NK-92 (cell line): ENCODE data around the gene MEPE.

Source experiments
- DNase-seq: peaks from one replicate; lab custom pipeline; 2025; ENCODE audit not compliant: unreplicated experiment; lab: John Stamatoyannopoulos, UW

MEPE gene, protein sequence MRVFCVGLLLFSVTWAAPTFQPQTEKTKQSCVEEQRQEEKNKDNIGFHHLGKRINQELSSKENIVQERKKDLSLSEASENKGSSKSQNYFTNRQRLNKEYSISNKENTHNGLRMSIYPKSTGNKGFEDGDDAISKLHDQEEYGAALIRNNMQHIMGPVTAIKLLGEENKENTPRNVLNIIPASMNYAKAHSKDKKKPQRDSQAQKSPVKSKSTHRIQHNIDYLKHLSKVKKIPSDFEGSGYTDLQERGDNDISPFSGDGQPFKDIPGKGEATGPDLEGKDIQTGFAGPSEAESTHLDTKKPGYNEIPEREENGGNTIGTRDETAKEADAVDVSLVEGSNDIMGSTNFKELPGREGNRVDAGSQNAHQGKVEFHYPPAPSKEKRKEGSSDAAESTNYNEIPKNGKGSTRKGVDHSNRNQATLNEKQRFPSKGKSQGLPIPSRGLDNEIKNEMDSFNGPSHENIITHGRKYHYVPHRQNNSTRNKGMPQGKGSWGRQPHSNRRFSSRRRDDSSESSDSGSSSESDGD

DNA sequence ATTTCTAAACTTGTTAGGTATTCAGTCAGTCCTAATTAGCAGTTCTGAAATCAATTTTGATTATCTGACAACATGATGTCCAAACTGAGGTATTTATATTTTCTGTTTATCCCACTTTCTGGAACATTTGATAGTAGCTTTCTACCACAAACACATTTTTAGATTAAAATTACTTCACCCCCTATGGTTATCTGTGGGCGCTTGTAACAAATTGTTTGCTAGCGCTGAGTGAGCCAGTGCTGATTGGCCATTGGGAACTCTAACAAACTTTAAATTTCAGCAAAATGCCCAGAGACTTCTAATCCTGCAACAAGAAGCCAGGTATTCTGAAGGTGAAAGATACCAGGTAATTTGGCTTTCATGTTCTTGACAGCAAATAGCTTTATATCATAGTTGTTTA is at the start of gene MEPE:
Gene MEPE, plus strand, starts transcription at position 301 of the 400 bp plus-strand sequence. CDS start 1,746 bp downstream, outside the sequence.
- no peak for DNase-seq

DNA sequence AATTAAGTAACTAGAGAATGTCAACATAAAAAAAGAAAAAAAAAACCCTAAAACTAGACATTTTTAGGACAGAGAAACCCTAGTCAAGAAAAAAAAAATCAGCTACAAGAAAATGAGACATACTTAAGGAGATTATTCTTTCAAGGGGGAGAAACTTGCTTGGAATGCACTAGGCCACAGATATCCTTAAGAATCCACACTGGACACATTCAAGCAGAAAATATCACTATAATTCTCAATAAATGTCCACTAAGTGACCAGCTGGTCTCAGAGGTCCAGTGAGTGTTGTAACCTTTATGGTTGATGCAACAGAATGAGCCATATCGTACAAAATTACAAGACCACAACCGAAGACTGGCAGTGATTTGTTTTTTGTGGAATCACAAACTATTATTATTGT is 49.0 kb upstream of the MEPE start:
- DNase-seq, result no peak

DNA sequence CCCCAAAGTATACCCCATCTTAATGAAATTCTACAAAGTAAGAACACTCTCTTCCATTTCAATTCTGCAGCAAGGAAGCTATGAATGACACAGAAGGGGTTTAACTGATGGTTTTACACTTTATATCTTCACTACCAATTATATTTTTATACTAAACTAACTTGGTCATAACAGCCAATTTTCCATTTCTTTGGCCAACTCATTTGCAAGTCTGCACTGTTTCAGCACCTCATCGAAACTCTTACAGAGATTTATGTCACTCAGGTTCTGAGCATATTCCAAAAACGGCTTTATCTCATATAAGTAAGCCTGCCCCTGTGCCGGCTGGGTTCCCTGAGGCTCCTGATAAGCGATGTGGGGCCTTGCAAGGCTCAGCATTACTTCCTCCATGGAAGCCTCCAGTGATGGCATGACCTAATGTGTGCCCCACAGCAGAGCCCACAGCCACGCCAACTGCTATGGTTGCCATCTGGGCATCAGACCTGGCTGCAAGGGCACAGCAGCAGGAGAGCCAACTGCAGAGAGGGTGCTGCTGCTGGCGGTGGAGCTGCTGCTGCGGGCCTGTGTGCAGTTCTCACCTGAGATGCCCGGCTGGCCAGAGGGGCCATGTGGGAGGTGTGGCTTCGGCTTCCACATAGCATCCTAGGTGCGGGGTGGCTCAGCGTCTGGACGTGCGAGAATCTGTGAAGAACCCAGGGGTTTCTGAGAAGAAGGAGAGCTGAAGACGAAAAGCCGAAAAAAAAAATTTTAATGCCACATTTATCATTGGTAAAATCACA is 46.8 kb upstream of the MEPE start:
- DNase-seq, result no peak

DNA sequence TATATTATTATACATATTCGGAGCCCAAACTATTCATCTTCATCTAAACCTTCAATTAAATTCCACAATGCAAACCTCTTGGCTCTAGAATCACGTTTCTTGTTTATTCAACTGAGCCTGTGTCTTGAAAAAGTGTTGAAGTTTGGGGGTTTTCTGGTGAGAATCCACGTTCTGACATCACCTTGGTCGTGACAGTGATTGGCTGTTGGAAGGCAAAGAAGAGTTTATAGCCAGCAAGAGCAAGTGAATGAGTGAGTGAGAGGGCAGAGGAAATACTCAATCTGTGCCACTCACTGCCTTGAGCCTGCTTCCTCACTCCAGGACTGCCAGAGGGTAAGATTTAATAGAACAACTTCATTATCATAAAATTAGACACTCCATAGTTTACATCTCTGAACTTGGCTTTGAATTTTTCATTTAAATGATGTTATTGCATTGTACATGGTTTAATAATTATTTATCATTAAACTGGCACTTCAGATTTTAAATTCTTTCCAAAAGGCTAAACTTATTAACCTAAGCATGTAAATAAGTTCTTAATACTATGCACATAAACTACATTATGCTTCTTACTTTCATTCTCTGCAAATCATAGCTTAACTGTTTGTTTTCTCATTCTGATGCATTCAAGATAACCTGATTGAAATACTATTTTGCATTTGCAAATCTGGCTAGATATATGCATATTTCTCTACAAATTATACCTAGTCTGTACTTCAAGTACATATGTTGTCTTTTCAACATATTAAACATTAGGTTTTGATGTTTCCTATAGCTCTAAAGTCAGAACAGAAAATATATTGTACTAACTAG is 33.3 kb upstream of the MEPE start, which contains the start of gene IBSP:
Gene IBSP, plus strand, starts transcription at position 254 of the 813 bp plus-strand sequence. CDS start 2,808 bp downstream, outside the sequence.
- DNase-seq, result no peak

DNA sequence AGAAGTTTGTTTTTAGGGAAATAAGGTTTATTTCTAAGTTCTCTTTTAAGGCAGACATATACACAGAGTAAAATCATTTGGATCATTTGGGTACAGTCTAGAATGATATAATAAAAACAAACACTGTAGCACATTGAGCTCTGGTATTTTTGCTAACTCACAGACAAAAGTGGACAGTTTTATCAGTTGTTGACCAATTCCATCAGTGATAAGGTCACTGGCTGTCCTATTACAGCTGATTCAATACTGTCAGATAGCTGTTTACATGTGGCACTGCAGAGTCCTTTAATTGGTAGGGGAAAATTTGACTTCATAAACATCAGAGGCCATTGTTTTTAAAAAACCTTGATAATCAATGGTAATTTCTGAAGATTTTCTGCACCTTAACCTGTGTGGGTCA is 29.9 kb upstream of the MEPE start:
- DNase-seq, result no peak

DNA sequence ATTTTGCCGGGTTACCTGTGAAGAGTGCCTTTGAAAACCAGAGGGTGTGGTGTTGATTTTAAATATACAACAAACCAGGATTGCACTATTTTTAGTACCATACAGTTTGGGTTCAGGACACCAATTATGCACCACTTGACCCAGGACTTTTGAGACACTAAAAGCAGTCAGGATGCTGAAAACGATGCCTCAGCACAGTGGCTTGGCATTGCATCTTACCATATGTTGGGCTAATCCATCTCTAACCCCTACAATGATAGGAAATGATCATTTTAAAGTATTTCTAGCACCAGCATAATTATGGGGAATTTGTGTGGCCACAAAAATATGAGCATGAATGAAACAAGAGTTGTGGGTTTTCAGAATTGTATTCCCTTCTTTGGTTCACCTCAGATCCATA is 29.3 kb upstream of the MEPE start:
- DNase-seq, result no peak

DNA sequence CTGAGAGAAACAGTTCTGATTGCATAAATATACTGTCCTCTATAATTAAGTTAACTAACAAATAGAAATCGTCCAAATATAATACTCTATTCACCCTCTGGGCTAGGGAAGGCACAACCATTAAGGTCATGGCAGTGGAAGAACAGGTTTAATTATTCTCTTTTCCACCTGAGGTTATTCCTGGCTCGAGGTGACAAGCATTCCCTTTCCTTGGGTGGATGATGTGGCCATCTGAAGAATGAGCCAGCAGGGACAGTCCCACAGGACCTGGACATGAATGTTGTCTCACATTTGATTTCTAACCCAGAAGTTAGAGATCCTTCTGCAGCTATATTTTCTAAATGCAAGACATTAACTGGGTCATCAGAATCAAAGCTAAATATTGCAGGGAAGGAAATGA is 27.9 kb upstream of the MEPE start:
- DNase-seq, result no peak

DNA sequence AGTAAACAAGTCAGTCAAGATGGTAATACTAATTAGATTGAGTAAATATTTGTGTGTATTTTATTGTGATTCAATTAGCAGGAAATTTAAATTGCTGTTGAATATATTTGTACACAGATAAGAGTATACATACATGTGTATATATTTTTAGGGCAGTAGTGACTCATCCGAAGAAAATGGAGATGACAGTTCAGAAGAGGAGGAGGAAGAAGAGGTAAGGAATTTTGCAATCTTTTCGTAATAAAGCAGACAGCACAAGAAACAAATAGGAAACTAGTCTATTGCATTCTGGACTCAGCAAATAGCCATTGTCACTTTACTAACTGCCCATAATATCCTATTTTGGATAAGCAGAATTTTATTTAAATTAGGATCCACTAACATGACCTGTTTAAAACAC is 26.8 kb upstream of the MEPE start:
- no peak for DNase-seq

DNA sequence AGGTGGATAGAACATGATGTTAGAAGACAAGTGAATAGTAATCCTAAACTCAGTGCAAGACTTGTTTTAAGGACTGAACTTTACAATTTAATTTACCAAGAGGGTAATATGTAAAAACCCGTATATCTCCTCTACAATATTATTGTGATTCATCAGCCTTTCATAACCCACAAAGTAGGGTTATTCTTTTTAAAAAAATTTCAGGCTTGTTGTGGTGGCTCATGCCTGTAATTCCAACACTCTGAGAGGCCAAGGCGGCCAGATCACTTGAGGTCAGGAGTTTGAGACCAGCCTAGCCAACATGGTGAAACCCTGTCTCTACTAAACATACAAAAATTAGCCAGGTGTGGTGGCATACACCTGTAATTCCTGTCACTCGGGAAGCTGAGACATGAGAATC is 26.2 kb upstream of the MEPE start:
- no peak for DNase-seq

DNA sequence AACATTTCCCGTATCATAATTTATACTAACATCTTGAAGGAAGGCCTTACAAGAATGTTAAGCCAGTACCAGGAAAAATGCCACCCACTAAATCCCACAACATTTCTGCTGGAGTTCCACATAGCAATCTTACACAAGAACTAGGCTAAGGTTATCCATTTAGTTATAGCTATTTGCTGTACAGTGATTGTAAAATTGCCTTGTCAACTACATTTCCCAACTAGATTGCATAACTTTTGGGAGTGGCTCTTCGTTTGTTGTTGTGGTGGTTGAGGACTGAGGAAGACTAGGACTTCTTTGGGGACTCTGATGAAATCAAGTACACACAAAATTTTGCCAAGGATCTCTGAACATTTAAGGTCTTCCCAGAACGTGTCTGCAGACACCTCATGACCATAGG is 25.4 kb upstream of the MEPE start:
- no peak for DNase-seq

DNA sequence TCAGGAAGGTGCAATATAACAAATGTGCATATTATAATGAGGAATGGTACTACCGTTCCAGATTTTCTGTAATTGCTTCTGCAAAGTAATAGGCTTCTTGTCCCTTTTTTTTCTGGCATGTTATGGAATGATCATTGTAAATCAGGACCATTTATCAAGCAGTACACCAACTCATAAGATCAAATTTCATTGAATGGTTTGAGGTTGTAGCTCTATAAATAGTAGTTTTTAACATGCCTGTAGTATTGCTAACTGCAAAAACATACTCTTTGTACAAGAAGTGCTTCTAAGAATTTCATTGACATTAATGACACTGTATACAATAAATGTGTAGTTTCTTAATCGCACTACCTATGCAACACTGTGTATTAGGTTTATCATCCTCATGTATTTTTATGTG is 20.8 kb upstream of the MEPE start:
- no peak for DNase-seq

DNA sequence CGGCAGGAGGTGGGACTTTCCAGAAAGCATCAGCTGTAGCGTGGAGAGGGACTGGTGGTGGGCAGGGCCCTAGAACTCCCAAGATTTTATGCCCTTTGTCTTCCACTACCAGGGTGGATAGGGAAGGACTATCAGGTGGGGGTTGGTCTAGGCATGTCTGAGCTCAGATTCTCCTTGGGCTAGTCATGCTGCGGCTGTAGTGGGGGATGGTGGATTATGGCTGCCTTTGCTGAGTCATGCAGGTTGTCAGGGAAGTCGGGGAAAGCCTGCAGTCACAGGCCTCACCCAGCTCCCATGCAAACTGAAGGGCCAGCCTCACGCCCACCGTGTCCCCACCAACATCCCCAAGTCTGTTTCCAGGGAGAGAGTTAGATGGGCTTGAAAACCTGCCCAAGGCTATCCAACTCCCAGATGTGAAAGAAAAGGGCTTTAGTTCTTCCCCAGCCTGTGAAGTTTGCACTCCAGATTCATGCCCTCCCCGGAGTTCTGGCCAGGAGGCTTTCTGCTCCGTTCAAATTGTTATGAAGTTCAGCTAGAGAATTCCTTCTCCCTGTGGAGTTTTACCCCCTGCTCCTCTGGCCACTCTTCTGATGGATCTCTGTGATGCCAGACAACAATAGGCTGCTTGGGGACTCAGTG is 13.4 kb upstream of the MEPE start:
- no peak for DNase-seq

DNA sequence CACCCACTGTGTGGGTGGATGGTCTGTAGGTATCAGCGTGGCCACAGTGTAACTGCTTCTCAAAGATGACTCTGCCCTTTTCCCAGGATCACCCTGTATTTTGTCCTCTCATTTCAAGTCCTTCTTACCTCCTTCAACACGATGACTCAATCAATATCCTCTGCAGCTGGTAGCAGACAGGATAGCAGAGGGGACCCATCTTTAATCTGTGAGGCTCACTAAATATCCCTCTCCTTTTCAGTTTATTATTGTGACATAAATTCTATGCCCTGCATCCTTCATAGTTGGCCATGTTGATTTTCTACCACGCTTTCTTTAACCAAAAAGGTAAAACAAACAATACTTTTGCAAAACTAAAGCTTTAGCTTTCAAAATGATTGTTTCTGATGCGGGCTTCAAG is 9.6 kb upstream of the MEPE start:
- no peak for DNase-seq

DNA sequence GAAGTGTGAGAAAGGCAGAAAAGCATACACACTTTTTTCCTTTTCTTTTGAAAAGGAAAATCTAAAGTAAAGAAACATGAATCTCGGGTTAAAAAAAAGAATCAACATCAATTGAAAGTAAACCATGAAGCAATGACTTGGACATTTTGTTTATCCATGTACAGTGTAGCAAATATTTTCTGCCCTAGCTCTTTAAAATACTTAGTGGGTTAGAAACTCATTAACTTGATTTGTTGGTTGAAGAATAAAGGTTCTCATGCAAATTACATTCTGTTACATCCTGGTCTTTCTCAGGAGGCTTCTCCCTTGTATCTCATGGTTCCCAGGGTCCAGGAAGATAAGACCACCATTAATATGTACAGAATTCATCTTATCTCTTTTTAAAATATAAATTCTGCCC is 9.0 kb upstream of the MEPE start:
- DNase-seq, result no peak

DNA sequence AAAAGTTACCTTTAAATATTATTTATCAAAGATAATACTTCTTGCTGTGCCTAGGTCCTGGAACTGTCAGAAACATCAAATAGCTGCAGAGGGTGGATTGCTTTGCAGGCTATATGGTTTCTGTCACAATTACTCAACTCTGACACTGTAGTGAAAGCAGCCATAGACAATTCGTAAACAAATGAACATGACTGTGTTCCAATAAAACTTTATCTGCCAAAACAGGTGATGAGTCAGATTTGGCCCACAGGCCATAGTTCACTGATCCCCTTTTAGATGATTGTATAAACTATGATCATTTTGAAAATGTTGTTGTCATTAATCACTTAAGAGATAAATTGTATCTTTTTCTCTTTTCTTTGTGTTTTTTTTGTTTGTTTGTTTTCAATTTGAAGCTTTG is 8.4 kb upstream of the MEPE start:
- no peak for DNase-seq

DNA sequence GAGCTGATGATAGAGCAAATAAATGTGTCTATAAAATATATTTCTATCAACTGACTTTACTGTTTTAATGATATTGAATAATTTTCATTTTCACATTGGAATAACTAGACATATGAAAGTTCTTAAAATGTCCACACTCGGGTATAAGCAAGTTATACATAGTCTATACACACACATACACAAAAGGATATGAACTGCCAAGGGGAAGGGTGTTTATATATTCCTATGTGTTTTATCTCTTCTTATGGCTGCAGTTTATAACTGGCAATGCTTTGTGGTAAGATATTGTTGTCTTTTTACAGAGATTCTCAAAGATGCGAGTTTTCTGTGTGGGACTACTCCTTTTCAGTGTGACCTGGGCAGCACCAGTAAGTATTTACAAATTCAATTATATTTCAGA is 1.6 kb downstream of the MEPE start:
- DNase-seq, result no peak

DNA sequence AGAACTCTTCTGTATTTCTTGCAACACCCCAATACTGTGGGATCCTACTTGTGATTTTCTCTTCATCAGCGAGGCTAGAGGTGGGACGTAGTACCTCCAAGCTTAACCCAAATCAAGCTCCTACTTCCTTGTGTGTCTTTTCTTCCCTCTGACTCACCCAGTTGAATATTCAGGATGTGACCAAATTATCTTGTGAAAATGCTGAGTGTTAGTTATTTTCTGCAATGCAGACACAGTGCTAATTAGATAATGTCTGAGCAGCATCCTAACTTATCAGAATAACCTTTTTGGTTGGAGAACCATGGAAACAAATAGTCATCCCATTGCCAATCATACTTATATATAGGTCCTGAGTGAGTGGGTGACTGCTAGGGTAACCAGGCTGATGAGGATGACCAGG is 2.4 kb downstream of the MEPE start:
- DNase-seq, result no peak

DNA sequence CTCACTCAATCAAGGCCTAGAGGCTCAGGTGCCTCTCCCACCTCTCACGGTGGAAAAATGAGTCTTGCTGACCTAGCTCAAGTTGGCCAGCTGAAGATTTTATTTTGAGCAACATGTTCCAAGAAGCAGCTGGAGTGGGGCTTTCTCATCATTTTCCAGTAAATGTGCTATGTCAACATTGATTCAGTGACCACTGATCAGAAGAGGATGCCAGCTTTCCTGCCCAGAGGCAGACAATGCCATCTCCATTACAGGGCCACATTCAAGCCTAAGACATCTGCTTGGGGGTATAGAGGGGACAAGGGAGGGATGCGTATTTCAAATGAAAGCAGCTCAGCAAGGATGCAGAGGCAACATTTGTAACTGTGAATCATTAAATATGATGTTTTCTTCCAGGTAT is 3.0 kb downstream of the MEPE start:
- no peak for DNase-seq

DNA sequence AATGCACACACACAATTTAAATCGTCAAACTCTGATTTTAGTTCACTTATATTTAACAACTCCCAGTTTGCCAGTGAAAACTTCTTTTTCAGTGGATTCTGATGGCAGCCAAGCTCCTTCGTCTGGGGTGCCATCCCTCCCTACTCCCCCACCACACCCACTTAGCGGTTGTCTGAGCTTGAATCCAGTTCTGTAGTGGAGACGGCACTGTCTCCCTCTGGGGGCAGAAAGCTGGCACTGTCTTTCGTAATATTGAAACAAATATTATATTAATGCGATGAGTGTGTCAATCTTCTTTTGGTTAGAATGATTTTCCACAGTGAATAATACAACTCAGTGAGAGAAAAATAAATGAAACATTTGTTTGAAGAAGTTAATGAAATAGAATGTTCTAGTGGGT is 5.4 kb downstream of the MEPE start:
- no peak for DNase-seq

DNA sequence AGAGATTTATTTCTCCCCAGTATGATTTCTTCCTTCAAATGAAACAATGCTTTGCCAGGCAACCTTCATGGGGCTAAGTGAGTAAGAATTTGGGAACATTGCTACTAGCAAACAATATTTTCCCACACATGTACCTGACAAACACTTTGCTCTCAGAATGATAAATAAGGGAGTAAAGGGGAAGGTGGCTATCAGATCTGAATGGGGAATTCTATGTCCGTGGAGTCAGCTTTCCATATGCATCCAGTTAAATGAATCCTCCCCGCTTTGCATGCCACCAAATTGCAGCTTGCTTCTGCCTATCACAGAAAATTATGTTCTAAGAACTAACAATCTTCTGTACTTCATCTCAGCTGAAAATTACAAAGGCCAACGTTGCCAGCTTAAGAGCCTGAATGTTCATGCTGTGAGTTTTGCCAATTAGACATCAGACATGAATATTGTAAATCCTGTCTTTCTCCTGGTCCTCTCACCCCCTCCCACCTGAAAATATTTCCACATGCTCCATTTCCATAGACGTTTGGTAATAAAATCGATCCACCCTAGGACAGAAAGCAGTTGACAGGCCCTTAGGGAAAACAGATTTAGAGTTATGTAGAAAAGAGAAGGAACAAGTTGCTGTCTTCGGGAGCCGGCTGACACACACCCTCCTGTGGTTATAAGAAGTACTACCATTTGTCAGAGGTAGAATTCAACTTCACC is 6.3 kb downstream of the MEPE start:
- no peak for DNase-seq
